Keratinocyte (primary cell): ENCODE measurements around the gene NPHP1. TPM values are rescaled to one million over a fixed set of nuclear protein-coding genes. Genes with fewer than 3 reads are reported as not detected.

Experiments used
- DNase-seq: peaks from one replicate; pipeline ENCODE4 v3.0.0-alpha.2; 2011; ENCODE audit warnings: low read depth, missing footprints, low spot score
- FAIRE-seq: peaks from 2 replicates; lab custom pipeline; 2011; peaks lifted over from hg19 to GRCh38; lab: Jason Lieb, UNC
- H2AFZ ChIP-seq: 2 replicates; pipeline ENCODE4 v1.6.0; 2012; ENCODE audit warnings: low read length, control low read depth, inconsistent platforms; ENCODE audit not compliant: control insufficient read depth
- H3K27ac ChIP-seq: 2 replicates; pipeline ENCODE4 v1.5.1; 2011; ENCODE audit warnings: low read length; ENCODE audit not compliant: control insufficient read depth, insufficient read depth
- H3K27me3 ChIP-seq: 3 replicates; pipeline ENCODE4 v1.6.0; 2011; ENCODE audit warnings: low read length; ENCODE audit not compliant: control insufficient read depth, insufficient read depth; ENCODE audit errors: extremely low read depth
- H3K36me3 ChIP-seq, 2 experiments: 2 replicates in 1 of 2; 3 replicates in 1 of 2; pipeline ENCODE4 v1.5.1; 2011; ENCODE audit warnings: low read length in 2 of 2, mild to moderate bottlenecking in 1 of 2; ENCODE audit not compliant: control insufficient read depth in 2 of 2, insufficient read depth in 2 of 2; ENCODE audit errors: extremely low read depth in 1 of 2
- H3K4me1 ChIP-seq: 3 replicates; pipeline ENCODE4 v1.5.1; 2011; ENCODE audit warnings: low read length; ENCODE audit not compliant: control insufficient read depth, insufficient read depth; ENCODE audit errors: extremely low read depth
- H3K4me2 ChIP-seq: 3 replicates; pipeline ENCODE4 v1.6.0; 2011; ENCODE audit warnings: low read depth, low read length; ENCODE audit not compliant: control insufficient read depth, insufficient read depth; ENCODE audit errors: extremely low read depth
- H3K4me3 ChIP-seq, 3 experiments: fragments of 200-600 bp in 1 of 3; sonication (generic) in 1 of 3; 2 replicates in 2 of 3; 3 replicates in 1 of 3; pipeline ENCODE4 v1.5.1; 2011 to 2016; ENCODE audit warnings: low read length in 3 of 3, mild to moderate bottlenecking in 3 of 3, control low read depth in 2 of 3, inconsistent platforms in 1 of 3, low read depth in 1 of 3, mixed read lengths in 1 of 3, mixed run types in 1 of 3, moderate library complexity in 1 of 3; ENCODE audit not compliant: control insufficient read depth in 2 of 3, insufficient read depth in 2 of 3; ENCODE audit errors: extremely low read depth in 1 of 3
- H3K79me2 ChIP-seq: 2 replicates; pipeline ENCODE4 v1.6.0; 2012; ENCODE audit warnings: low read length; ENCODE audit not compliant: control insufficient read depth, insufficient read depth
- H3K9ac ChIP-seq: 3 replicates; pipeline ENCODE4 v1.6.0; 2011; ENCODE audit warnings: low read length; ENCODE audit not compliant: control insufficient read depth, insufficient read depth; ENCODE audit errors: extremely low read depth
- H3K9me1 ChIP-seq: 3 replicates; pipeline ENCODE4 v1.6.0; 2011; ENCODE audit warnings: low read length; ENCODE audit not compliant: control insufficient read depth, insufficient read depth; ENCODE audit errors: extremely low read depth
- H3K9me3 ChIP-seq: 2 replicates; pipeline ENCODE4 v1.5.1; 2012; ENCODE audit warnings: low read depth, low read length; ENCODE audit not compliant: control insufficient read depth
- H4K20me1 ChIP-seq: 3 replicates; pipeline ENCODE4 v1.6.0; 2011; ENCODE audit warnings: low read length; ENCODE audit not compliant: control insufficient read depth, insufficient read depth; ENCODE audit errors: extremely low read depth
- EZH2 ChIP-seq: IDR thresholded peaks from one replicate; pipeline ENCODE4 v1.6.1; 2012; ENCODE audit warnings: inconsistent platforms, mild to moderate bottlenecking, low read length, moderate library complexity
- dilution Hi-C: fragments of 300-500 bp; cut with MboI; formaldehyde crosslinking; loops from one replicate; pipeline ENCODE4 v1.7.0; 2020; ENCODE audit warnings: low sequenced_read_pairs; ENCODE audit not compliant: extremely low pct_ligation_motif_present
- polyA plus RNA-seq, 5 experiments: library from polyadenylated mRNA; depleted of rRNA in 3 of 5; stranded (reverse) in 3 of 5; stranded (forward) in 1 of 5; unstranded in 1 of 5; fragments of >200 nt; gene quantifications; 1 replicate in 1 of 5; 2 replicates in 3 of 5; 3 replicates in 1 of 5; pipeline versions ENCODE4 v1.2.1 to v1.2.3, GENCODE V29; 2011 to 2012; ENCODE audit warnings: missing spikeins in 2 of 5, low read depth in 1 of 5, low replicate concordance in 1 of 5
- TF ChIP-seq, protein P1 (sequence below), 3 experiments: IDR thresholded peaks in 1 of 3; conservative IDR thresholded peaks in 1 of 3; optimal IDR thresholded peaks in 1 of 3; 2 replicates in 2 of 3; 3 replicates in 1 of 3; pipeline versions ENCODE3 to v1.5.1; 2011; ENCODE audit warnings: low read length in 3 of 3, mild to moderate bottlenecking in 3 of 3, moderate library complexity in 2 of 3, control low read depth in 1 of 3, inconsistent platforms in 1 of 3; ENCODE audit not compliant: insufficient read depth in 2 of 3; ENCODE audit errors: extremely low read depth in 1 of 3

Gene NPHP1
- polyA plus RNA-seq, 1 donor (not counting 4 experiments of a cell fraction or from before 2014, with no cell fraction given) = 8.1 TPM

DNA sequence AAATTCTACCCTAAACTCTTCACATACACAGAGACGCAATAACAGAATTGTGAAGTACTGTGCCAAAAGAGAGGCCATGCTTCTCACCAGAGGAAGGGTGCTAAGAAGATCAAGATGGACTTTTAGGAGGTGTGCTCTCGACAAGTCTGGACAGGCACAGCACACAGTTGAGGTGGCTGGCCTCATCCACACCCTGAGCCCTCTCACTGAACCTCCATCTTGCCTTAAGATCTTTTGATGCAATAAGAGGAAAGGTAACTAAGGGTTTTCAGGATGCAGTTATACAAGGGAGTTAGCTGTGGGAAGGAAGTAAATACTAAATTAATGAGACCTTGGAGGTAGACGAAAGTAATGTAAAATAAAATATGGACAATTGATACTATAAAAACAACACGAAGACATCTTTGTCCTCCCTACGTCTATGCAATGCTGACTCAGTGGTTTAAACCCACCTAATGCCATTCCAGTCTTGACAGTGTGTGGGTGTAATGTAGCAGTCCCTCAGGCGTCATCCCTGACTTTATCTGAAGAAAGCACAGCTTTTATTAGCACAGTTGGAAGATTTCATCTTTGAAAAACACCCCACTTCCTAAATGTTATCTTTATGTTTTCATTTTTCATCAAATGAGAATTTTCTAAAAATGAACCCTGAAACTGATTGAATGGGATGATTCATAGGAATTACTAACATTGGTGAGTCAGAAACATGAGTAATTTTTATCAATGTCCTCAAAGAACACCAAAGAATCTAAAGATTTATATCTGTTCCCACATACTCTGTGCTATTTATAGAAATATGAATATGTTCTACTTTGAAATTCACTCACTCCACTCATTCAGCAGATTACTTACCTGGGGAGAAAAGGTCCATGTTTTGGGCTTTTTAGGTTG, 55.2 kb downstream of the NPHP1 start:
- Histone ChIP-seq H3K27ac (peak overlapping the region; percentile 84), H2AFZ (peak overlapping the region; percentile 50), H3K79me2 (no peaks in the 10 kb centered on the region), H3K4me2 (peak overlapping the region; percentile 69), H3K9me1 (peaks cover 3% of the 10 kb centered on the region), H3K4me3 (peak overlapping the region in 1 of 3 experiments; percentile 6), H3K9me3 (peaks cover 2% of the 10 kb centered on the region), H3K9ac (peak overlapping the region; percentile 35), H4K20me1 (no peaks in the 10 kb centered on the region), H3K4me1 (peaks cover 20% of the 10 kb centered on the region), H3K36me3 (no peaks in the 10 kb centered on the region), H3K27me3 (no peaks in the 10 kb centered on the region)
- peak; percentile 88 for FAIRE-seq
- TF ChIP-seq, protein P1, sequence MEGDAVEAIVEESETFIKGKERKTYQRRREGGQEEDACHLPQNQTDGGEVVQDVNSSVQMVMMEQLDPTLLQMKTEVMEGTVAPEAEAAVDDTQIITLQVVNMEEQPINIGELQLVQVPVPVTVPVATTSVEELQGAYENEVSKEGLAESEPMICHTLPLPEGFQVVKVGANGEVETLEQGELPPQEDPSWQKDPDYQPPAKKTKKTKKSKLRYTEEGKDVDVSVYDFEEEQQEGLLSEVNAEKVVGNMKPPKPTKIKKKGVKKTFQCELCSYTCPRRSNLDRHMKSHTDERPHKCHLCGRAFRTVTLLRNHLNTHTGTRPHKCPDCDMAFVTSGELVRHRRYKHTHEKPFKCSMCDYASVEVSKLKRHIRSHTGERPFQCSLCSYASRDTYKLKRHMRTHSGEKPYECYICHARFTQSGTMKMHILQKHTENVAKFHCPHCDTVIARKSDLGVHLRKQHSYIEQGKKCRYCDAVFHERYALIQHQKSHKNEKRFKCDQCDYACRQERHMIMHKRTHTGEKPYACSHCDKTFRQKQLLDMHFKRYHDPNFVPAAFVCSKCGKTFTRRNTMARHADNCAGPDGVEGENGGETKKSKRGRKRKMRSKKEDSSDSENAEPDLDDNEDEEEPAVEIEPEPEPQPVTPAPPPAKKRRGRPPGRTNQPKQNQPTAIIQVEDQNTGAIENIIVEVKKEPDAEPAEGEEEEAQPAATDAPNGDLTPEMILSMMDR (optimal IDR thresholded peaks at IDR 0.05 in 1 of 3, IDR thresholded peaks at IDR 0.05 in 1 of 3, conservative IDR thresholded peaks at IDR 0.05 in 1 of 3; ENCODE audit: extremely low read depth in 1 of 3, insufficient read depth in 2 of 3, low read length in 3 of 3) = no peak
- TF ChIP-seq EZH2 = no peak
- peak; percentile 67 for DNase-seq
- dilution Hi-C loops = no loop called here

DNA sequence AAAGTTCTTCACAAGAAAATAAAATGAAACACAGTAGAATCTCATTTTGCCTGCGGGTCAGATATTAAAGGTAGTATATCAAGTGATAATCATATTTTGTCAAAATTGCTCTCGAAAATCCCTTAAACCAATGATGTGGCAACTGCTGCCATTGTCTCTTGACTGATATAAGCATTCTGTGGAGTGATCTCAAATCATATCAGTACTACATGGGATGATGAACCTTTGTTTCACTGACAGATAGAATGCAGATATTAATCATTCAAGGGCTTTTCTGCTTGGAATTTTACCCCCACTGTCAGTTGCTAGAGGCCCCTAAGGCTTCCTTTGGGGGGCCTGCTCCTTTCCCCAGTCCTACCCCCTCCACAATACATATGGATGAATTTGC, 57.9 kb downstream of the NPHP1 start:
- TF ChIP-seq EZH2 = no peak
- TF ChIP-seq, protein P1 (optimal IDR thresholded peaks at IDR 0.05 in 1 of 3, IDR thresholded peaks at IDR 0.05 in 1 of 3, conservative IDR thresholded peaks at IDR 0.05 in 1 of 3; ENCODE audit: extremely low read depth in 1 of 3, insufficient read depth in 2 of 3, low read length in 3 of 3) = no peak
- H3K4me2 ChIP-seq = no peak overlapping the region
- H3K4me3 ChIP-seq = no peak overlapping the region
- FAIRE-seq (no peak), DNase-seq (no peak)
- no peaks in the 10 kb centered on the region for H3K79me2 ChIP-seq
- no peaks in the 10 kb centered on the region for H4K20me1 ChIP-seq
- H3K9ac ChIP-seq = no peak overlapping the region
- H3K9me1 ChIP-seq = peaks cover 3% of the 10 kb centered on the region
- no peaks in the 10 kb centered on the region for H3K9me3 ChIP-seq
- H3K27me3 ChIP-seq = no peaks in the 10 kb centered on the region
- H3K27ac ChIP-seq = no peak overlapping the region
- peaks cover 17% of the 10 kb centered on the region for H3K4me1 ChIP-seq
- dilution Hi-C loops = no loop called here
- no peak overlapping the region for H2AFZ ChIP-seq
- no peaks in the 10 kb centered on the region for H3K36me3 ChIP-seq
